Nephron progenitor cell (in vitro differentiated cells): ENCODE measurements around the gene CHMP1B.

Experiments
- DNase-seq: peaks from one replicate; pipeline ENCODE4 v3.0.0; 2021
- H3K27ac Mint-ChIP-seq: 2 replicates; pipeline ENCODE4 v1.8.0; 2021; ENCODE audit warnings: mild to moderate bottlenecking, moderate library complexity, mixed read lengths
- H3K27me3 Mint-ChIP-seq: 2 replicates; pipeline ENCODE4 v1.8.0; 2021; ENCODE audit warnings: mild to moderate bottlenecking, low read depth, mixed read lengths; ENCODE audit not compliant: poor library complexity
- H3K36me3 Mint-ChIP-seq: 2 replicates; pipeline ENCODE4 v1.8.0; 2021; ENCODE audit warnings: low read depth, mixed read lengths
- H3K4me1 Mint-ChIP-seq: 2 replicates; pipeline ENCODE4 v1.8.0; 2021; ENCODE audit warnings: mixed read lengths
- H3K4me3 Mint-ChIP-seq: 2 replicates; pipeline ENCODE4 v1.8.0; 2021; ENCODE audit warnings: mild to moderate bottlenecking, moderate library complexity, mixed read lengths
- H3K9me3 Mint-ChIP-seq: 2 replicates; pipeline ENCODE4 v1.8.0; 2021; ENCODE audit warnings: mild to moderate bottlenecking, moderate library complexity, mixed read lengths
- CTCF ChIP-seq: fragments of 200-600 bp; sonication (generic); IDR thresholded peaks from 2 replicates; pipeline ENCODE4 v1.5.0; 2021; ENCODE audit warnings: antibody characterized with exemption

CHMP1B gene

GRCh38 chr18:11808001-11808855 is 43.0 kb upstream of the CHMP1B start:
- Mint-ChIP-seq H3K27me3 (peaks cover 2% of the 10 kb centered on the region), H3K27ac (no peak overlapping the region), H3K9me3 (no peaks in the 10 kb centered on the region), H3K36me3 (no peaks in the 10 kb centered on the region), H3K4me3 (no peak overlapping the region), H3K4me1 (peaks cover 13% of the 10 kb centered on the region)
- no peak for TF ChIP-seq CTCF
- DNase-seq, result no peak

GRCh38 chr18:11809895-11810294 is 41.3 kb upstream of the CHMP1B start:
- H3K27ac Mint-ChIP-seq, result no peak overlapping the region

GRCh38 chr18:11810379-11810778 is 40.8 kb upstream of the CHMP1B start:
- no peaks in the 10 kb centered on the region for H3K9me3 Mint-ChIP-seq
- DNase-seq, result no peak

More at GRCh38 chr18:11809895-11810294, 41.3 kb upstream of the CHMP1B start:
- TF ChIP-seq CTCF, result no peak
- H3K4me3 Mint-ChIP-seq, result no peak overlapping the region
- H3K27me3 Mint-ChIP-seq, result peaks cover 2% of the 10 kb centered on the region
- H3K9me3 Mint-ChIP-seq, result no peaks in the 10 kb centered on the region
- H3K4me1 Mint-ChIP-seq, result peaks cover 13% of the 10 kb centered on the region
- no peak for DNase-seq
- no peaks in the 10 kb centered on the region for H3K36me3 Mint-ChIP-seq

GRCh38 chr18:11811009-11811408 is 40.2 kb upstream of the CHMP1B start:
- no peaks in the 10 kb centered on the region for H3K9me3 Mint-ChIP-seq
- H3K27ac Mint-ChIP-seq, result peak overlapping the region; percentile 36
- H3K36me3 Mint-ChIP-seq, result no peaks in the 10 kb centered on the region
- no peak for DNase-seq
- peaks cover 13% of the 10 kb centered on the region for H3K4me1 Mint-ChIP-seq
- H3K4me3 Mint-ChIP-seq, result no peak overlapping the region
- peaks cover 2% of the 10 kb centered on the region for H3K27me3 Mint-ChIP-seq
- TF ChIP-seq CTCF, result no peak

More at GRCh38 chr18:11810379-11810778, 40.8 kb upstream of the CHMP1B start:
- H3K4me1 Mint-ChIP-seq, result peaks cover 13% of the 10 kb centered on the region
- H3K36me3 Mint-ChIP-seq, result no peaks in the 10 kb centered on the region
- H3K27me3 Mint-ChIP-seq, result peaks cover 2% of the 10 kb centered on the region
- no peak overlapping the region for H3K27ac Mint-ChIP-seq
- no peak for TF ChIP-seq CTCF
- no peak overlapping the region for H3K4me3 Mint-ChIP-seq

GRCh38 chr18:11817229-11817628 is 34.0 kb upstream of the CHMP1B start:
- Mint-ChIP-seq H3K4me3 (no peak overlapping the region), H3K36me3 (peaks cover 5% of the 10 kb centered on the region)

More at GRCh38 chr18:11817229-11817628, 34.0 kb upstream of the CHMP1B start:
- no peak overlapping the region for H3K27ac Mint-ChIP-seq
- no peaks in the 10 kb centered on the region for H3K4me1 Mint-ChIP-seq
- TF ChIP-seq CTCF, result no peak
- H3K9me3 Mint-ChIP-seq, result peaks cover 6% of the 10 kb centered on the region
- H3K27me3 Mint-ChIP-seq, result no peaks in the 10 kb centered on the region
- no peak for DNase-seq
